NK-92 (cell line): ENCODE measurements around the gene RPL23.
A peak's percentile ranks its signal among the peaks of the same experiment; 100 is the strongest.

Source experiments
- DNase-seq: peaks from one replicate; lab custom pipeline; 2025; ENCODE audit not compliant: unreplicated experiment; lab: John Stamatoyannopoulos, UW

Gene RPL23

GRCh38 chr17:38799501-38800236 is 53.9 kb downstream of the RPL23 start, which contains the start of gene PIP4K2B:
TSS of gene PIP4K2B (minus strand) at chr17:38799556. CDS start at chr17:38799424, 132 bp downstream.
- DNase-seq = peak; percentile 25

- DNase-seq = no peak
Measured at GRCh38 chr17:38798614-38799500, 54.7 kb downstream of the RPL23 start.
